Natural killer cell treated with Interleukin-12 subunit alpha and Interleukin-12 subunit beta and Interleukin-15 and Interleukin-18, amount 100 ng/mL, for 72 hours (primary cell): ENCODE data around the gene SP5. TPM values are rescaled to one million over a fixed set of nuclear protein-coding genes. Genes with fewer than 3 reads are reported as not detected.

Experiments used
- ATAC-seq, 2 donors: fragments of 150-1000 bp; cut with Tn5 transposase in 1 of 2; sonication (Bioruptor Pico), chemical (Tn5 transposase) in 1 of 2; 2 replicates each; pipeline ENCODE4 v1.10.0; 2021
- DNase-seq: peaks from one replicate; pipeline ENCODE4 v3.0.0; 2022; ENCODE audit warnings: low spot score
- H3K27ac Mint-ChIP-seq, 2 donors: 1 replicate in 1 of 2; 2 replicates in 1 of 2; pipeline ENCODE4 v1.8.0; 2022; ENCODE audit warnings: mixed read lengths in 2 of 2, mild to moderate bottlenecking in 1 of 2, moderate library complexity in 1 of 2
- H3K27me3 Mint-ChIP-seq, 2 donors: 1 replicate in 1 of 2; 2 replicates in 1 of 2; pipeline ENCODE4 v1.8.0; 2022; ENCODE audit warnings: mixed read lengths in 2 of 2
- H3K36me3 Mint-ChIP-seq: one replicate; pipeline ENCODE4 v1.8.0; 2022; ENCODE audit warnings: mixed read lengths
- H3K4me1 Mint-ChIP-seq, 2 donors: 1 replicate in 1 of 2; 2 replicates in 1 of 2; pipeline ENCODE4 v1.8.0; 2022; ENCODE audit warnings: low read depth in 2 of 2, mixed read lengths in 2 of 2, mild to moderate bottlenecking in 1 of 2
- H3K4me3 Mint-ChIP-seq: one replicate; pipeline ENCODE4 v1.8.0; 2022; ENCODE audit warnings: mixed read lengths
- H3K9me3 Mint-ChIP-seq: 2 replicates; pipeline ENCODE4 v1.8.0; 2022; ENCODE audit warnings: mixed read lengths
- total RNA-seq, 2 donors: library from RNA; stranded (reverse); gene quantifications; one replicate each; pipeline ENCODE4 v1.2.3, GENCODE V29; 2022

The SP5 gene
- total RNA-seq, 2 donors from 2014 or later, result not detected

GRCh38 chr2:170766693-170767092 is 51.6 kb downstream of the SP5 start:
- Mint-ChIP-seq H3K27ac (no peak overlapping the region), H3K4me1 (peaks cover 4 to 11% of the 10 kb centered on the region in 2 donors), H3K27me3 (peaks cover 10% of the 10 kb centered on the region in 2 donors), H3K36me3 (no peaks in the 10 kb centered on the region), H3K4me3 (no peak overlapping the region), H3K9me3 (no peaks in the 10 kb centered on the region)
- DNase-seq, result no peak
- ATAC-seq, result no peak

Other genes starting within 250 kb of the SP5 start
- not detected for gene ERICH2, start 55.0 kb downstream of the SP5 start, total RNA-seq
- under 1 TPM in 1 of 2 donors, not detected in 1; 0.76 TPM for gene GAD1, start 101.5 kb downstream of the SP5 start, total RNA-seq
- gene GORASP2, start 213.9 kb downstream of the SP5 start, total RNA-seq, result 10 to 100 TPM; 64.3 to 99.0 TPM